22Rv1 (cell line): ENCODE results near the gene CFLAR.

Experiments used
- ZFX ChIP-seq: fragments of 450-650 bp; IDR thresholded peaks from 2 replicates; pipeline ENCODE4 v1.6.1; 2017; ENCODE audit warnings: antibody characterized with exemption, borderline replicate concordance
- TF ChIP-seq, protein P1 (sequence below): fragments of 450-650 bp; IDR thresholded peaks from 2 replicates; pipeline ENCODE4 v1.5.1; 2017; ENCODE audit warnings: mild to moderate bottlenecking

DNA sequence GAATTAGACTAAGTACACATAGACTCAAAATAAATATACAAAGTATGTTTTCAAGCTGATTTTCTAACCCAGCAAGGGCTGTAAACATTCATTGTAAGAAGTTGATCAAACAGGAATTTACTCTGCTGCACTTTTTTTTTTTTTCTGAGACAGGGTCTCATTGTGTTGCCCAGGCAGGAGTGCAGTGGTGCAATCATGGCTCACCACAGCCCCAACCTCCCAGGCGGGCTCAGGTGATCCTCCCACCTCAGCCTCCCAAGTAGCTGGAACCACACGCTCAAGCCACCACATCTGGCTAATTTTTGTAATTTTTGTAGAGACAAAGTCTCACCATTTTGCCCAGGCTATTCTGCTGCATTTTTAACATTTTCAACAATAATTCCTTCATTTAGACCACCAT lies 8.3 kb upstream of the CFLAR start:
- TF ChIP-seq, protein P1, sequence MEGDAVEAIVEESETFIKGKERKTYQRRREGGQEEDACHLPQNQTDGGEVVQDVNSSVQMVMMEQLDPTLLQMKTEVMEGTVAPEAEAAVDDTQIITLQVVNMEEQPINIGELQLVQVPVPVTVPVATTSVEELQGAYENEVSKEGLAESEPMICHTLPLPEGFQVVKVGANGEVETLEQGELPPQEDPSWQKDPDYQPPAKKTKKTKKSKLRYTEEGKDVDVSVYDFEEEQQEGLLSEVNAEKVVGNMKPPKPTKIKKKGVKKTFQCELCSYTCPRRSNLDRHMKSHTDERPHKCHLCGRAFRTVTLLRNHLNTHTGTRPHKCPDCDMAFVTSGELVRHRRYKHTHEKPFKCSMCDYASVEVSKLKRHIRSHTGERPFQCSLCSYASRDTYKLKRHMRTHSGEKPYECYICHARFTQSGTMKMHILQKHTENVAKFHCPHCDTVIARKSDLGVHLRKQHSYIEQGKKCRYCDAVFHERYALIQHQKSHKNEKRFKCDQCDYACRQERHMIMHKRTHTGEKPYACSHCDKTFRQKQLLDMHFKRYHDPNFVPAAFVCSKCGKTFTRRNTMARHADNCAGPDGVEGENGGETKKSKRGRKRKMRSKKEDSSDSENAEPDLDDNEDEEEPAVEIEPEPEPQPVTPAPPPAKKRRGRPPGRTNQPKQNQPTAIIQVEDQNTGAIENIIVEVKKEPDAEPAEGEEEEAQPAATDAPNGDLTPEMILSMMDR, result no peak
- TF ChIP-seq ZFX, result no peak
